ENCODE measurements around the gene FRK. TPM values are rescaled to one million over a fixed set of nuclear protein-coding genes. Genes with fewer than 3 reads are reported as not detected.
"Not testable (repeated sequence)": the region's sequence is repeated elsewhere in the genome, so short reads cannot be mapped to it uniquely, and the experiment has no call there.

The FRK gene
- polyA plus RNA-seq, 1 donor (not counting 4 experiments of a cell fraction or from before 2014, with no cell fraction given) = 2.4 TPM

GRCh38 chr6:116047173-116047933 is 13.3 kb downstream of the FRK start:
- dilution Hi-C loops (cut with MboI; ENCODE audit: extremely low pct_ligation_motif_present, low sequenced_read_pairs) = no loop called here

GRCh38 chr6:116046737-116047136 is 14.0 kb downstream of the FRK start:
- dilution Hi-C loops (cut with MboI; ENCODE audit: extremely low pct_ligation_motif_present, low sequenced_read_pairs) = no loop called here
- Histone ChIP-seq H3K27ac (ENCODE audit: control insufficient read depth, insufficient read depth, low read length) (no peak overlapping the region), H3K79me2 (ENCODE audit: control insufficient read depth, insufficient read depth, low read length) (no peaks in the 10 kb centered on the region), H3K4me3 (ENCODE audit: control insufficient read depth in 2 of 3, extremely low read depth in 1 of 3, insufficient read depth in 2 of 3, low read depth in 1 of 3, low read length in 3 of 3) (no peak overlapping the region), H4K20me1 (ENCODE audit: control insufficient read depth, extremely low read depth, insufficient read depth, low read length) (no peaks in the 10 kb centered on the region), H3K9me3 (ENCODE audit: control insufficient read depth, low read depth, low read length) (no peaks in the 10 kb centered on the region), H2AFZ (ENCODE audit: control insufficient read depth, low read length) (no peak overlapping the region), H3K36me3 (ENCODE audit: control insufficient read depth in 2 of 2, extremely low read depth in 1 of 2, insufficient read depth in 2 of 2, low read length in 2 of 2) (no peaks in the 10 kb centered on the region), H3K9me1 (ENCODE audit: control insufficient read depth, extremely low read depth, insufficient read depth, low read length) (no peaks in the 10 kb centered on the region), H3K27me3 (ENCODE audit: control insufficient read depth, extremely low read depth, insufficient read depth, low read length) (no peaks in the 10 kb centered on the region), H3K9ac (ENCODE audit: control insufficient read depth, extremely low read depth, insufficient read depth, low read length) (no peak overlapping the region), H3K4me2 (ENCODE audit: control insufficient read depth, extremely low read depth, insufficient read depth, low read depth, low read length) (no peak overlapping the region), H3K4me1 (ENCODE audit: control insufficient read depth, extremely low read depth, insufficient read depth, low read length) (peaks cover 2% of the 10 kb centered on the region)
- FAIRE-seq (no peak), DNase-seq (ENCODE audit: low read depth, low spot score) (no peak)
- TF ChIP-seq EZH2 (IDR thresholded peaks at IDR 0.05; ENCODE audit: low read length) = no peak
- TF ChIP-seq, protein P1, sequence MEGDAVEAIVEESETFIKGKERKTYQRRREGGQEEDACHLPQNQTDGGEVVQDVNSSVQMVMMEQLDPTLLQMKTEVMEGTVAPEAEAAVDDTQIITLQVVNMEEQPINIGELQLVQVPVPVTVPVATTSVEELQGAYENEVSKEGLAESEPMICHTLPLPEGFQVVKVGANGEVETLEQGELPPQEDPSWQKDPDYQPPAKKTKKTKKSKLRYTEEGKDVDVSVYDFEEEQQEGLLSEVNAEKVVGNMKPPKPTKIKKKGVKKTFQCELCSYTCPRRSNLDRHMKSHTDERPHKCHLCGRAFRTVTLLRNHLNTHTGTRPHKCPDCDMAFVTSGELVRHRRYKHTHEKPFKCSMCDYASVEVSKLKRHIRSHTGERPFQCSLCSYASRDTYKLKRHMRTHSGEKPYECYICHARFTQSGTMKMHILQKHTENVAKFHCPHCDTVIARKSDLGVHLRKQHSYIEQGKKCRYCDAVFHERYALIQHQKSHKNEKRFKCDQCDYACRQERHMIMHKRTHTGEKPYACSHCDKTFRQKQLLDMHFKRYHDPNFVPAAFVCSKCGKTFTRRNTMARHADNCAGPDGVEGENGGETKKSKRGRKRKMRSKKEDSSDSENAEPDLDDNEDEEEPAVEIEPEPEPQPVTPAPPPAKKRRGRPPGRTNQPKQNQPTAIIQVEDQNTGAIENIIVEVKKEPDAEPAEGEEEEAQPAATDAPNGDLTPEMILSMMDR (optimal IDR thresholded peaks at IDR 0.05 in 1 of 3, IDR thresholded peaks at IDR 0.05 in 1 of 3, conservative IDR thresholded peaks at IDR 0.05 in 1 of 3; ENCODE audit: extremely low read depth in 1 of 3, insufficient read depth in 2 of 3, low read length in 3 of 3) = no peak

More at GRCh38 chr6:116047173-116047933, 13.3 kb downstream of the FRK start:
- no peak for DNase-seq (ENCODE audit: low read depth, low spot score)
- Histone ChIP-seq H3K27ac (ENCODE audit: control insufficient read depth, insufficient read depth, low read length) (no peak overlapping the region), H3K4me3 (ENCODE audit: control insufficient read depth in 2 of 3, extremely low read depth in 1 of 3, insufficient read depth in 2 of 3, low read depth in 1 of 3, low read length in 3 of 3) (no peak overlapping the region), H3K9ac (ENCODE audit: control insufficient read depth, extremely low read depth, insufficient read depth, low read length) (no peak overlapping the region), H3K9me3 (ENCODE audit: control insufficient read depth, low read depth, low read length) (no peaks in the 10 kb centered on the region), H3K4me1 (ENCODE audit: control insufficient read depth, extremely low read depth, insufficient read depth, low read length) (peaks cover 2% of the 10 kb centered on the region), H3K9me1 (ENCODE audit: control insufficient read depth, extremely low read depth, insufficient read depth, low read length) (no peaks in the 10 kb centered on the region), H4K20me1 (ENCODE audit: control insufficient read depth, extremely low read depth, insufficient read depth, low read length) (no peaks in the 10 kb centered on the region), H3K36me3 (ENCODE audit: control insufficient read depth in 2 of 2, extremely low read depth in 1 of 2, insufficient read depth in 2 of 2, low read length in 2 of 2) (no peaks in the 10 kb centered on the region), H3K79me2 (ENCODE audit: control insufficient read depth, insufficient read depth, low read length) (no peaks in the 10 kb centered on the region), H3K4me2 (ENCODE audit: control insufficient read depth, extremely low read depth, insufficient read depth, low read depth, low read length) (no peak overlapping the region), H2AFZ (ENCODE audit: control insufficient read depth, low read length) (no peak overlapping the region), H3K27me3 (ENCODE audit: control insufficient read depth, extremely low read depth, insufficient read depth, low read length) (no peaks in the 10 kb centered on the region)
- TF ChIP-seq, protein P1 (optimal IDR thresholded peaks at IDR 0.05 in 1 of 3, IDR thresholded peaks at IDR 0.05 in 1 of 3, conservative IDR thresholded peaks at IDR 0.05 in 1 of 3; ENCODE audit: extremely low read depth in 1 of 3, insufficient read depth in 2 of 3, low read length in 3 of 3) = no peak
- TF ChIP-seq EZH2 (IDR thresholded peaks at IDR 0.05; ENCODE audit: low read length) = no peak
- peak; percentile 74 for FAIRE-seq

DNA sequence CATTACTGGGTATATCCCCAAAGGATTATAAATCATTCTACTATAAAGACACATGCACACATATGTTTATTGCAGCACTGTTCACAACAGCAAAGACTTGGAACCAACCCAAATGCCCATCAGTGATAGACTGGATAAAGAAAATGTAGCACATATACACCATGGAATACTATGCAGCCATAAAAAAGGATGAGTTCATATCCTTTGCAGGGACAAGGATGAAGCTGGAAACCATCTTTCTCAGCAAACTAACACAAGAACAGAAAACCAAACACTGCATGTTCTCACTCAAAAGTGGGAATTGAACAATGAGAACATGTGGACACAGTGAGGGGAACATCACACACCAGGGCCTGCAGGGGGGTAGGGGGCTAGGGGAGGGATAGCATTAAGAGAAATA is 14.4 kb downstream of the FRK start:
- dilution Hi-C loops (cut with MboI; ENCODE audit: extremely low pct_ligation_motif_present, low sequenced_read_pairs); H3K9me1 ChIP-seq (ENCODE audit: control insufficient read depth, extremely low read depth, insufficient read depth, low read length); H3K36me3 ChIP-seq (ENCODE audit: control insufficient read depth in 2 of 2, extremely low read depth in 1 of 2, insufficient read depth in 2 of 2, low read length in 2 of 2); H3K9me3 ChIP-seq (ENCODE audit: control insufficient read depth, low read depth, low read length); H3K4me3 ChIP-seq (ENCODE audit: control insufficient read depth in 2 of 3, extremely low read depth in 1 of 3, insufficient read depth in 2 of 3, low read depth in 1 of 3, low read length in 3 of 3); H3K4me1 ChIP-seq (ENCODE audit: control insufficient read depth, extremely low read depth, insufficient read depth, low read length); H4K20me1 ChIP-seq (ENCODE audit: control insufficient read depth, extremely low read depth, insufficient read depth, low read length); H3K4me2 ChIP-seq (ENCODE audit: control insufficient read depth, extremely low read depth, insufficient read depth, low read depth, low read length); H3K79me2 ChIP-seq (ENCODE audit: control insufficient read depth, insufficient read depth, low read length); H3K9ac ChIP-seq (ENCODE audit: control insufficient read depth, extremely low read depth, insufficient read depth, low read length); H2AFZ ChIP-seq (ENCODE audit: control insufficient read depth, low read length); H3K27ac ChIP-seq (ENCODE audit: control insufficient read depth, insufficient read depth, low read length); FAIRE-seq; H3K27me3 ChIP-seq (ENCODE audit: control insufficient read depth, extremely low read depth, insufficient read depth, low read length); DNase-seq (ENCODE audit: low read depth, low spot score): not testable (repeated sequence)

Data from keratinocyte (primary cell).